ENCODE data around the gene TEAD4.

The TEAD4 gene

GRCh38 chr12:3038166-3038565, 79.0 kb downstream of the TEAD4 start:
- no peak for DNase-seq (ENCODE audit: low read depth)
- H3K4me3 ChIP-seq (ENCODE audit: low read length): no peak overlapping the region
- TF ChIP-seq CTCF (conservative IDR thresholded peaks at IDR 0.05; ENCODE audit: low read depth, low read length): no peak

- H3K4me3 ChIP-seq (ENCODE audit: low read length): no peak overlapping the region
- no peak for DNase-seq (ENCODE audit: low read depth)
- TF ChIP-seq CTCF (conservative IDR thresholded peaks at IDR 0.05; ENCODE audit: low read depth, low read length): no peak
These were observed 79.8 kb downstream of the TEAD4 start for GRCh38 chr12:3038926-3039510.

- no peak for DNase-seq (ENCODE audit: low read depth)
- no peak overlapping the region for H3K4me3 ChIP-seq (ENCODE audit: low read length)
- TF ChIP-seq CTCF (conservative IDR thresholded peaks at IDR 0.05; ENCODE audit: low read depth, low read length): no peak
These were observed 80.9 kb downstream of the TEAD4 start for GRCh38 chr12:3040026-3040656.

GRCh38 chr12:3040663-3041544, 81.7 kb downstream of the TEAD4 start:
- no peak for TF ChIP-seq CTCF (conservative IDR thresholded peaks at IDR 0.05; ENCODE audit: low read depth, low read length)
- no peak for DNase-seq (ENCODE audit: low read depth)
- no peak overlapping the region for H3K4me3 ChIP-seq (ENCODE audit: low read length)

GRCh38 chr12:3041558-3042164, 82.5 kb downstream of the TEAD4 start:
- TF ChIP-seq CTCF (conservative IDR thresholded peaks at IDR 0.05; ENCODE audit: low read depth, low read length): peak; percentile 79
- no peak overlapping the region for H3K4me3 ChIP-seq (ENCODE audit: low read length)
- no peak for DNase-seq (ENCODE audit: low read depth)

GRCh38 chr12:3042394-3042793, 83.2 kb downstream of the TEAD4 start:
- no peak for TF ChIP-seq CTCF (conservative IDR thresholded peaks at IDR 0.05; ENCODE audit: low read depth, low read length)
- no peak overlapping the region for H3K4me3 ChIP-seq (ENCODE audit: low read length)
- DNase-seq (ENCODE audit: low read depth): no peak
